Endothelial cell of umbilical vein (primary cell): ENCODE data around the gene KCNMA1.

Experiments used
- FOS ChIP-seq: IDR thresholded peaks from 2 replicates; pipeline ENCODE4 v1.6.1; 2011; ENCODE audit warnings: mild to moderate bottlenecking, low read length, moderate library complexity, borderline replicate concordance; ENCODE audit not compliant: insufficient read depth
- JUN ChIP-seq: IDR thresholded peaks from 2 replicates; pipeline ENCODE4 v1.6.1; 2011; ENCODE audit warnings: borderline replicate concordance, low read depth; ENCODE audit not compliant: insufficient read length, insufficient read depth
- POLR2A ChIP-seq: IDR thresholded peaks from 2 replicates; pipeline ENCODE4 v1.6.1; 2012; ENCODE audit warnings: low read depth, mild to moderate bottlenecking, control low read depth, low read length
- TF ChIP-seq, protein P1 (sequence below), 2 donors: IDR thresholded peaks; 1 replicate in 1 of 2; 2 replicates in 1 of 2; pipeline ENCODE4 v1.5.1; 2011; ENCODE audit warnings: low read length in 2 of 2, mild to moderate bottlenecking in 2 of 2, moderate library complexity in 2 of 2, control low read depth in 1 of 2, inconsistent platforms in 1 of 2, low read depth in 1 of 2; ENCODE audit not compliant: insufficient read depth in 1 of 2; ENCODE audit errors: extremely low read depth in 1 of 2

DNA sequence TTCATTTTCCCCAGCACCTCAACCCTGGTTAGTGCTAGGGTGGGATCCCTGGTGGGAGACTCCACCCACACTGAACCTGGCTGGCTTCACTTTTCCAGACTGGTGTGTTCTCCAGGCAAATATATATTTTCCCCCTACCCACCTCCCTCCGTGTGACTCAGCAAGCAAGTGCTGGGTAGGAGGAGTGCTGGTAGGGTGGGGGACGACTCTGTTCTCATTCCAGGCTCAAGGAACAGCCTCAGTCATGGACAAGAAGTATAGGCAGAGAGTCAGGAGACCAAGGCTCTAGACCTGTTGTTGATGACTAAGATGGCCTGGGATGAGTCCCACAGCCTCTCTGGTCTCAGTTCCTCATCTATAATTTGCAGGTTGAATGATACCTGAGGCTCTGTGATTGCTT lies 328.1 kb downstream of the KCNMA1 start:
- TF ChIP-seq, protein P1, sequence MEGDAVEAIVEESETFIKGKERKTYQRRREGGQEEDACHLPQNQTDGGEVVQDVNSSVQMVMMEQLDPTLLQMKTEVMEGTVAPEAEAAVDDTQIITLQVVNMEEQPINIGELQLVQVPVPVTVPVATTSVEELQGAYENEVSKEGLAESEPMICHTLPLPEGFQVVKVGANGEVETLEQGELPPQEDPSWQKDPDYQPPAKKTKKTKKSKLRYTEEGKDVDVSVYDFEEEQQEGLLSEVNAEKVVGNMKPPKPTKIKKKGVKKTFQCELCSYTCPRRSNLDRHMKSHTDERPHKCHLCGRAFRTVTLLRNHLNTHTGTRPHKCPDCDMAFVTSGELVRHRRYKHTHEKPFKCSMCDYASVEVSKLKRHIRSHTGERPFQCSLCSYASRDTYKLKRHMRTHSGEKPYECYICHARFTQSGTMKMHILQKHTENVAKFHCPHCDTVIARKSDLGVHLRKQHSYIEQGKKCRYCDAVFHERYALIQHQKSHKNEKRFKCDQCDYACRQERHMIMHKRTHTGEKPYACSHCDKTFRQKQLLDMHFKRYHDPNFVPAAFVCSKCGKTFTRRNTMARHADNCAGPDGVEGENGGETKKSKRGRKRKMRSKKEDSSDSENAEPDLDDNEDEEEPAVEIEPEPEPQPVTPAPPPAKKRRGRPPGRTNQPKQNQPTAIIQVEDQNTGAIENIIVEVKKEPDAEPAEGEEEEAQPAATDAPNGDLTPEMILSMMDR (IDR thresholded peaks at IDR 0.05; ENCODE audit: extremely low read depth in 1 of 2, insufficient read depth in 1 of 2, low read depth in 1 of 2, low read length in 2 of 2), result no peak
- TF ChIP-seq FOS, result no peak
- TF ChIP-seq JUN, result no peak
- TF ChIP-seq POLR2A, result no peak
